AG09319 (cell line): ENCODE data around the gene UBA52.

Experiments
- DNase-seq: peaks from one replicate; pipeline ENCODE4 v3.0.0-alpha.2; 2010; ENCODE audit warnings: low read depth; ENCODE audit errors: extremely low read depth
- CTCF ChIP-seq: IDR thresholded peaks from 2 replicates; pipeline ENCODE4 v1.5.1; 2011; ENCODE audit warnings: low read depth, mild to moderate bottlenecking, inconsistent platforms, low read length, moderate library complexity

Gene UBA52

GRCh38 chr19:18558202-18558555, 13.5 kb upstream of the UBA52 start:
- no peak for TF ChIP-seq CTCF
- DNase-seq, result no peak

- no peak for DNase-seq
- no peak for TF ChIP-seq CTCF
These were observed 13.1 kb upstream of the UBA52 start for GRCh38 chr19:18558604-18559003.

GRCh38 chr19:18559685-18560084, 12.0 kb upstream of the UBA52 start:
- TF ChIP-seq CTCF, result no peak
- no peak for DNase-seq

GRCh38 chr19:18562086-18562485, 9.6 kb upstream of the UBA52 start:
- DNase-seq, result no peak
- no peak for TF ChIP-seq CTCF

GRCh38 chr19:18566953-18567352, 4.7 kb upstream of the UBA52 start:
- no peak for DNase-seq
- TF ChIP-seq CTCF, result no peak

DNA sequence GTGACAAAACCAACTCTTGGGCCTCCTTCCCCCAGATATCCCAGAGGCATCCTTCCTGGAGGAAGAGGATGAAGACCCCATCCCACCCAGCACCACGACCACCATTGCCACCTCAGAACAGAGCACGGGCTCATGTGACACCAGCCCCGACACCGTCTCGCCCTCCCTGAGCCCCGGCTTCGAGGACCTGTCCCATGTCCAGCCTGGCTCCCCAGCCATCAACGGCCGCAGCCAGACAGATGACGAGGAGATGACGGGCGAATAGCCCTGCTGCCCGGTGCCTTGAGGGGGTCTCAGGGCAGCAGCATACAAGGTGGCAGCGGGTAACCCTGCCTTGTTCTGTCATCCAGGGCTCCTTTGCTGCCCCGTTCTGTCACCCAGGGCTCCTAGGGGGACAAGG, 3.3 kb upstream of the UBA52 start:
- no peak for TF ChIP-seq CTCF
- DNase-seq, result no peak

DNA sequence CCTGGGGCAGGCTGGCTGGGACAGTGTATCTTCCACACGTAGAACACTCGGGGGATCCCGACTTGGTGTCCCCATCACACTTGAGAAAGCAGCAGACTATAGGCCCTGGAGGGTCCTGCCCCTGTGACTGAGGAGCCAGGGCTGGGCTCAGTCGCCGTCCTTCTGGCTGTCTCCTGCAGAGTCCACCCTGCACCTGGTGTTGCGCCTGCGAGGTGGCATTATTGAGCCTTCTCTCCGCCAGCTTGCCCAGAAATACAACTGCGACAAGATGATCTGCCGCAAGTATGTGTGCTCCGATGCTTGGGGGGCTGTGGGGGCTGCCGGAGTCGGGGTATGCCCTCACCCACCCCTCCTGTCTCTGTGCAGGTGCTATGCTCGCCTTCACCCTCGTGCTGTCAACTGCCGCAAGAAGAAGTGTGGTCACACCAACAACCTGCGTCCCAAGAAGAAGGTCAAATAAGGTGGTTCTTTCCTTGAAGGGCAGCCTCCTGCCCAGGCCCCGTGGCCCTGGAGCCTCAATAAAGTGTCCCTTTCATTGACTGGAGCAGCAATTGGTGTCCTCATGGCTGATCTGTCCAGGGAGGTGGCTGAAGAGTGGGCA, 3.1 kb downstream of the UBA52 start:
- DNase-seq, result no peak
- TF ChIP-seq CTCF, result no peak
